ENCODE measurements around the gene OXSM.

DNA sequence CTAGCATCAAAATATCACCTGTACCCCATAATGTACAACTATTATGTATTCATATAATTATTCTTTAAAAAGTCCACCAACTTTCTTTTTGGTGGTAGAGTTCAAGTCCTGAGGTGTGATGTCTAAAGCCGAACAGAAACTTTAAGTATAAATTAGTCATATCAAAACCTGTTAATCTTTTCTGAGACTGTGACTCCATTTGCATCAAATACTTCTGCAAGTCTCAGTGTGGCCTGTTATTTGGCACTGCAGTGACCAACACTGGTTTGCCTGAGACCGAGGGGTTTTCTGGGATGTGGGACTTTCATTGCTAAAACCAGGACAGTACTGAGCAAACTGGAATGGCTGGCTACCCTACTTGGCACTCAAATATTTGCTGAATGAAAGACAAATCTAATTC, 14.0 kb upstream of the OXSM start:
- TF ChIP-seq, protein P1, sequence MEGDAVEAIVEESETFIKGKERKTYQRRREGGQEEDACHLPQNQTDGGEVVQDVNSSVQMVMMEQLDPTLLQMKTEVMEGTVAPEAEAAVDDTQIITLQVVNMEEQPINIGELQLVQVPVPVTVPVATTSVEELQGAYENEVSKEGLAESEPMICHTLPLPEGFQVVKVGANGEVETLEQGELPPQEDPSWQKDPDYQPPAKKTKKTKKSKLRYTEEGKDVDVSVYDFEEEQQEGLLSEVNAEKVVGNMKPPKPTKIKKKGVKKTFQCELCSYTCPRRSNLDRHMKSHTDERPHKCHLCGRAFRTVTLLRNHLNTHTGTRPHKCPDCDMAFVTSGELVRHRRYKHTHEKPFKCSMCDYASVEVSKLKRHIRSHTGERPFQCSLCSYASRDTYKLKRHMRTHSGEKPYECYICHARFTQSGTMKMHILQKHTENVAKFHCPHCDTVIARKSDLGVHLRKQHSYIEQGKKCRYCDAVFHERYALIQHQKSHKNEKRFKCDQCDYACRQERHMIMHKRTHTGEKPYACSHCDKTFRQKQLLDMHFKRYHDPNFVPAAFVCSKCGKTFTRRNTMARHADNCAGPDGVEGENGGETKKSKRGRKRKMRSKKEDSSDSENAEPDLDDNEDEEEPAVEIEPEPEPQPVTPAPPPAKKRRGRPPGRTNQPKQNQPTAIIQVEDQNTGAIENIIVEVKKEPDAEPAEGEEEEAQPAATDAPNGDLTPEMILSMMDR (IDR thresholded peaks at IDR 0.05; ENCODE audit: low read depth, low read length): no peak
- no peak for TF ChIP-seq EZH2phosphoT487 (IDR thresholded peaks at IDR 0.05; ENCODE audit: low read depth)

Measured in OCI-LY3 (cell line).